Ovary (tissue), 9 donors: ENCODE data around the gene CERS5. TPM values are rescaled to one million over a fixed set of nuclear protein-coding genes. Genes with fewer than 3 reads are reported as not detected.

Source experiments
- DNase-seq, 5 donors: peaks; one replicate each; pipeline ENCODE4 v3.0.0-alpha.2; 2019 to 2020
- H3K27ac ChIP-seq, 2 donors: fragments of 200-600 bp; one replicate each; pipeline versions ENCODE4 v1.5.1 to v1.8.0; 2019 to 2022
- H3K27me3 ChIP-seq: fragments of 200-600 bp; one replicate; pipeline ENCODE4 v1.8.0; 2022
- H3K36me3 ChIP-seq: fragments of 200-600 bp; sonication (generic); one replicate; pipeline ENCODE4 v1.5.1; 2019
- H3K4me1 ChIP-seq: one replicate; pipeline ENCODE4 v1.8.1; 2013; ENCODE audit warnings: mild to moderate bottlenecking, moderate library complexity; ENCODE audit not compliant: insufficient read depth
- H3K4me3 ChIP-seq: fragments of 200-600 bp; sonication (generic); one replicate; pipeline ENCODE4 v1.5.1; 2017
- H3K9me3 ChIP-seq, 2 donors: fragments of 200-600 bp in 1 of 2; sonication (generic) in 1 of 2; one replicate each; pipeline versions ENCODE4 v1.5.1 to v1.8.1; 2013 to 2019; ENCODE audit warnings: mild to moderate bottlenecking in 1 of 2, moderate library complexity in 1 of 2
- CTCF ChIP-seq, 3 donors: fragments of 450-650 bp in 2 of 3; fragments of 200-600 bp in 1 of 3; IDR thresholded peaks; one replicate each; pipeline versions ENCODE4 v1.5.1 to v1.8.0; 2016 to 2022; ENCODE audit warnings: antibody characterized with exemption in 3 of 3, mild to moderate bottlenecking in 1 of 3
- EP300 ChIP-seq: sonication (generic); formaldehyde crosslinking; IDR thresholded peaks from one replicate; pipeline ENCODE4 v1.6.1; 2017; ENCODE audit warnings: antibody characterized with exemption
- POLR2A ChIP-seq: fragments of 450-650 bp; IDR thresholded peaks from one replicate; pipeline ENCODE4 v1.6.1; 2017; ENCODE audit warnings: antibody characterized with exemption, mild to moderate bottlenecking, moderate library complexity
- WGBS, 3 donors: extraction: QIAGEN DNeasy Blood & Tissue Kit in 1 of 3; methylation state at CpG; one replicate each; pipeline versions ENCODE4 v1.1.5 to v1.1.7; 2013 to 2017; 5-methylcytosine and 5-hydroxymethylcytosine counted together
- intact Hi-C, 4 donors: fragments of 100-400 bp; cut with DNase I; formaldehyde crosslinking; loops; one replicate each; pipeline versions ENCODE4 v1.11.0 to v1.15.1; 2022 to 2023
- polyA plus RNA-seq, 2 donors: library from polyadenylated mRNA; stranded (reverse); fragments of 200-250 nt in 1 of 2; fragments of 350-450 nt in 1 of 2; fragmentation: Illumina TruSeq in 1 of 2; extraction: RNeasy Lipid Tissue Mini Kit (QIAGEN cat#74804) in 1 of 2; gene quantifications; one replicate each; pipeline ENCODE4 v1.2.3, GENCODE V29; 2013 to 2014
- total RNA-seq, 7 donors: library from RNA; depleted of rRNA in 2 of 7; stranded (reverse); fragments of >200 nt in 2 of 7; fragmentation: NEBNext Ultra II Directional in 3 of 7; extraction: Animal tissue kit (Norgen Biotek cat#: 25700) in 3 of 7; gene quantifications; one replicate each; pipeline versions ENCODE4 v1.1.0 to v1.2.4, GENCODE V29; 2016 to 2023
- donor health status: DM: no; HTN: no; CAD: no; lungs with moderate emphysema.
- donor health status: DM: no; HTN: no; CAD: no.
- donor health status: Bipolar disorder and iron deficiency.
- donor health status: DM: yes; HTN: yes; CAD: no.
- donor health status: DM: no; HTN: no; CAD: no.
- donor health status: DM: yes; HTN: yes; CAD: no.

CERS5 gene
- total and polyA plus RNA-seq, 9 donors, result 29.1 to 76.9 (median 47.9) TPM

GRCh38 chr12:50104417-50105366 is 62.5 kb downstream of the CERS5 start:
- H3K4me3 ChIP-seq, result no peak overlapping the region
- no peak for DNase-seq
- no peak for TF ChIP-seq EP300
- TF ChIP-seq POLR2A, result no peak
- TF ChIP-seq CTCF (IDR thresholded peaks at IDR 0.05), result no peak
- H3K36me3 ChIP-seq, result no peaks in the 10 kb centered on the region
- H3K27ac ChIP-seq, result no peak overlapping the region
- peaks cover 15% of the 10 kb centered on the region for H3K4me1 ChIP-seq
- intact Hi-C loops, result no loop called here
- 73 to 87% (median 81%) methylated on average over 13 to 14 of the region's 14 CpGs for WGBS, 3 donors
- H3K9me3 ChIP-seq, result no peaks in the 10 kb centered on the region
- H3K27me3 ChIP-seq, result no peaks in the 10 kb centered on the region

DNA sequence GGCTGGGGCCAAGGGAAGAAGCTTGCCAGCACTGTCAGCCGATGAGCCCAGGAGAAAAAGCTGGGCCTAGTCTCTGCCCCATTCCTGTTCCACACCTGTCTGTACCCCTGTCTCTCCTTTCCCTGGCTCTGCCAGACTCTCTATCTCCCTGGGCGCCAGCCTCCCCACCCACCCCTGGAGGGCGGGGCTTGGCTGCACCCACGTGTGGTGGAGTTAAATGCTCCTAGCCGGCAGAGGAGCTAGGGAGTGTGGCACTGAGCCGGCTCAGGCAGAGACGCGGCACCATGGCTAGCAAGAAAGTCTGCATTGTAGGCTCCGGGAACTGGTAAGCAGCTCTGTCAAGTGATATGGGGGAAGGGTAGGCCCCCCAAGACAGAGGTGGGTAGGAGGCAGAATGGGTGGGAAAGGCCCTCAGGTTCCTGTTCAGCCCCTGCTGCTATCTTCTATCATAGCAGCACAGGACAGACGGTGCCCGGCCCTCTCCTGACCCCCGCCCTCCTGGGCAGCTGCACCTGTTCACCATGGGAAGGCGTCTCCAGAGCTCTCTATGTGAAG is 63.3 kb downstream of the CERS5 start, which contains the start of gene GPD1:
GPD1 (plus strand) TSS at position 242 of the 555 bp plus-strand sequence; CDS start at position 285, 43 bp downstream.
- DNase-seq, result peak; percentile 68 to 79 (median 72)
- H3K4me1 ChIP-seq, result peaks cover 15% of the 10 kb centered on the region
- peaks cover 2% of the 10 kb centered on the region for H3K36me3 ChIP-seq
- H3K27me3 ChIP-seq, result no peaks in the 10 kb centered on the region
- intact Hi-C loops, result no loop called here
- WGBS, 3 donors, result 14 to 18% (median 15%) methylated on average over 13 of the region's 13 CpGs
- peak within 1 kb of the TSS in 1 of 2 donors; percentile 27 for H3K27ac ChIP-seq
- no peaks in the 10 kb centered on the region for H3K9me3 ChIP-seq
- H3K4me3 ChIP-seq, result no peak within 1 kb of the TSS
- TF ChIP-seq POLR2A (no peak), CTCF (IDR thresholded peaks at IDR 0.05) (no peak), EP300 (no peak)

- H3K36me3 ChIP-seq, result peaks cover 2% of the 10 kb centered on the region
- peak overlapping the region in 1 of 2 donors; percentile 27 for H3K27ac ChIP-seq
- no peaks in the 10 kb centered on the region for H3K27me3 ChIP-seq
- peaks cover 15% of the 10 kb centered on the region for H3K4me1 ChIP-seq
- H3K9me3 ChIP-seq, result no peaks in the 10 kb centered on the region
- intact Hi-C loops, result no loop called here
- no peak overlapping the region for H3K4me3 ChIP-seq
- 90 to 100% (median 94%) methylated on average over 2 of the region's 2 CpGs for WGBS, 3 donors
- DNase-seq, result no peak
- TF ChIP-seq CTCF (IDR thresholded peaks at IDR 0.05) (no peak), EP300 (no peak), POLR2A (no peak)
Measured at GRCh38 chr12:50103351-50103750, 63.8 kb downstream of the CERS5 start.

- intact Hi-C loops, result no loop called here
Measured at GRCh38 chr12:50102646-50103309, 64.4 kb downstream of the CERS5 start.

More at GRCh38 chr12:50102646-50103309, 64.4 kb downstream of the CERS5 start:
- no peak for DNase-seq
- Histone ChIP-seq H3K36me3 (peaks cover 2% of the 10 kb centered on the region), H3K27ac (peak overlapping the region in 1 of 2 donors; percentile 27), H3K9me3 (no peaks in the 10 kb centered on the region), H3K4me1 (peaks cover 15% of the 10 kb centered on the region), H3K4me3 (no peak overlapping the region), H3K27me3 (no peaks in the 10 kb centered on the region)
- 46 to 65% (median 60%) methylated on average over 8 of the region's 8 CpGs for WGBS, 3 donors
- TF ChIP-seq POLR2A (no peak), CTCF (IDR thresholded peaks at IDR 0.05) (no peak), EP300 (no peak)
